Measurements from ENCODE around the gene DEFB129. TPM values are rescaled to one million over a fixed set of nuclear protein-coding genes. Genes with fewer than 3 reads are reported as not detected.
"Not testable (repeated sequence)": the region's sequence is repeated elsewhere in the genome, so short reads cannot be mapped to it uniquely, and the experiment has no call there.

The DEFB129 gene
- total RNA-seq, result not detected

- Mint-ChIP-seq H3K4me3 (no peak within 1 kb of the TSS), H3K36me3 (ENCODE audit: low read depth) (no peaks in the 10 kb centered on the region), H3K27ac (no peak within 1 kb of the TSS), H3K4me1 (ENCODE audit: low read depth) (peaks cover 27% of the 10 kb centered on the region), H3K27me3 (ENCODE audit: low read depth) (peaks cover 17% of the 10 kb centered on the region), H3K9me3 (ENCODE audit: insufficient read depth) (no peaks in the 10 kb centered on the region)
- POLR2A ChIA-PET, result interaction anchor here (0.6 to 1.1 kb wide), 3 partner anchors 11 to 102 kb away, joined by 3 to 4 read pairs (median 3); no protein-coding TSS in a partner anchor
- DNase-seq, result no peak
- ATAC-seq, result no peak
- CTCF ChIA-PET, result interaction anchor here (1.1 to 3.0 kb wide), 8 partner anchors 11 to 419 kb away, joined by 3 to 19 read pairs (median 6); no protein-coding TSS in a partner anchor
These were observed at the start of gene DEFB129 for GRCh38 chr20:226958-227357. DEFB129 (plus strand) TSS chr20:227258; CDS start chr20:227289, 31 bp downstream.

GRCh38 chr20:184288-184687, 42.8 kb upstream of the DEFB129 start:
- Mint-ChIP-seq H3K4me1 (ENCODE audit: low read depth) (peaks cover 14% of the 10 kb centered on the region), H3K9me3 (ENCODE audit: insufficient read depth) (peaks cover 17% of the 10 kb centered on the region), H3K27ac (no peak overlapping the region), H3K4me3 (no peak overlapping the region), H3K27me3 (ENCODE audit: low read depth) (peaks cover 58% of the 10 kb centered on the region), H3K36me3 (ENCODE audit: low read depth) (peaks cover 10% of the 10 kb centered on the region)
- ChIA-PET POLR2A (no interaction called here), CTCF (no interaction called here)
- DNase-seq (no peak), ATAC-seq (no peak)

GRCh38 chr20:187733-188132, 39.3 kb upstream of the DEFB129 start:
- peaks cover 17% of the 10 kb centered on the region for H3K9me3 Mint-ChIP-seq (ENCODE audit: insufficient read depth)
- H3K27ac Mint-ChIP-seq, result no peak overlapping the region
- ChIA-PET CTCF (no interaction called here), POLR2A (no interaction called here)
- peaks cover 10% of the 10 kb centered on the region for H3K36me3 Mint-ChIP-seq (ENCODE audit: low read depth)
- ATAC-seq (no peak), DNase-seq (no peak)
- H3K27me3 Mint-ChIP-seq (ENCODE audit: low read depth), result peaks cover 60% of the 10 kb centered on the region
- H3K4me1 Mint-ChIP-seq (ENCODE audit: low read depth), result peaks cover 14% of the 10 kb centered on the region
- no peak overlapping the region for H3K4me3 Mint-ChIP-seq

GRCh38 chr20:189611-190010, 37.4 kb upstream of the DEFB129 start, which contains the start of gene DEFB128:
DEFB128 (minus strand) TSS chr20:189711; CDS start chr20:189623, 88 bp downstream.
- Mint-ChIP-seq H3K4me1 (ENCODE audit: low read depth) (peaks cover 5% of the 10 kb centered on the region), H3K27me3 (ENCODE audit: low read depth) (peaks cover 44% of the 10 kb centered on the region), H3K36me3 (ENCODE audit: low read depth) (peaks cover 4% of the 10 kb centered on the region), H3K9me3 (ENCODE audit: insufficient read depth) (peaks cover 4% of the 10 kb centered on the region), H3K27ac (no peak within 1 kb of the TSS), H3K4me3 (no peak within 1 kb of the TSS)
- POLR2A ChIA-PET, result no interaction called here
- CTCF ChIA-PET, result interaction anchor here (1.0 kb wide), 1 partner anchor 77 kb away, joined by 4 read pairs; no protein-coding TSS in a partner anchor
- ATAC-seq (no peak), DNase-seq (no peak)

- no peak for ATAC-seq
- CTCF ChIA-PET, result no interaction called here
- POLR2A ChIA-PET, result no interaction called here
These were observed 28.8 kb upstream of the DEFB129 start for GRCh38 chr20:198225-198624.

GRCh38 chr20:199996-200395, 27.1 kb upstream of the DEFB129 start:
- Mint-ChIP-seq H3K27me3 (ENCODE audit: low read depth) (peaks cover 15% of the 10 kb centered on the region), H3K27ac (no peak overlapping the region), H3K4me3 (no peak overlapping the region), H3K36me3 (ENCODE audit: low read depth) (no peaks in the 10 kb centered on the region), H3K9me3 (ENCODE audit: insufficient read depth) (no peaks in the 10 kb centered on the region), H3K4me1 (ENCODE audit: low read depth) (no peaks in the 10 kb centered on the region)
- ATAC-seq (no peak), DNase-seq (no peak)
- CTCF ChIA-PET, result interaction anchor here (1.2 kb wide), 1 partner anchor 66 kb away, joined by 3 read pairs; no protein-coding TSS in a partner anchor
- POLR2A ChIA-PET, result no interaction called here

More at GRCh38 chr20:198225-198624, 28.8 kb upstream of the DEFB129 start:
- Mint-ChIP-seq H3K27me3 (ENCODE audit: low read depth) (peaks cover 7% of the 10 kb centered on the region), H3K27ac (no peak overlapping the region), H3K9me3 (ENCODE audit: insufficient read depth) (no peaks in the 10 kb centered on the region), H3K36me3 (ENCODE audit: low read depth) (no peaks in the 10 kb centered on the region), H3K4me1 (ENCODE audit: low read depth) (no peaks in the 10 kb centered on the region), H3K4me3 (no peak overlapping the region)
- DNase-seq, result no peak

GRCh38 chr20:203630-204029, 23.4 kb upstream of the DEFB129 start:
- DNase-seq; H3K9me3 Mint-ChIP-seq (ENCODE audit: insufficient read depth); ATAC-seq; H3K4me1 Mint-ChIP-seq (ENCODE audit: low read depth); POLR2A ChIA-PET; H3K36me3 Mint-ChIP-seq (ENCODE audit: low read depth); H3K4me3 Mint-ChIP-seq; H3K27ac Mint-ChIP-seq: not testable (repeated sequence)
- H3K27me3 Mint-ChIP-seq (ENCODE audit: low read depth), result peaks cover 13% of the 10 kb centered on the region
- CTCF ChIA-PET, result interaction anchor here (1.1 kb wide), 1 partner anchor 63 kb away, joined by 3 read pairs; no protein-coding TSS in a partner anchor

- no peak overlapping the region for H3K4me3 Mint-ChIP-seq
- CTCF ChIA-PET, result interaction anchor here (1.0 to 3.3 kb wide), 6 partner anchors 10 to 122 kb away, joined by 4 to 31 read pairs (median 10); no protein-coding TSS in a partner anchor
- DNase-seq (peak; percentile 34), ATAC-seq (peak; percentile 82)
- no peak overlapping the region for H3K27ac Mint-ChIP-seq
- H3K36me3 Mint-ChIP-seq (ENCODE audit: low read depth), result no peaks in the 10 kb centered on the region
- POLR2A ChIA-PET, result no interaction called here
- H3K9me3 Mint-ChIP-seq (ENCODE audit: insufficient read depth), result no peaks in the 10 kb centered on the region
- peaks cover 14% of the 10 kb centered on the region for H3K27me3 Mint-ChIP-seq (ENCODE audit: low read depth)
- H3K4me1 Mint-ChIP-seq (ENCODE audit: low read depth), result no peaks in the 10 kb centered on the region
These were observed 18.0 kb upstream of the DEFB129 start for GRCh38 chr20:208942-209566.

GRCh38 chr20:210809-211502, 16.1 kb upstream of the DEFB129 start:
- POLR2A ChIA-PET, result interaction anchor here (0.7 kb wide), 1 partner anchor 55 kb away, joined by 3 read pairs; no protein-coding TSS in a partner anchor
- no peak for ATAC-seq
- Mint-ChIP-seq H3K36me3 (ENCODE audit: low read depth) (no peaks in the 10 kb centered on the region), H3K27ac (no peak overlapping the region), H3K9me3 (ENCODE audit: insufficient read depth) (no peaks in the 10 kb centered on the region), H3K4me1 (ENCODE audit: low read depth) (no peaks in the 10 kb centered on the region), H3K27me3 (ENCODE audit: low read depth) (peaks cover 7% of the 10 kb centered on the region), H3K4me3 (no peak overlapping the region)
- CTCF ChIA-PET, result interaction anchor here (1.4 to 3.3 kb wide), 3 partner anchors 9 to 120 kb away, joined by 5 to 22 read pairs (median 11); no protein-coding TSS in a partner anchor
- no peak for DNase-seq

GRCh38 chr20:214383-214782, 12.7 kb upstream of the DEFB129 start:
- ChIA-PET POLR2A (no interaction called here), CTCF (interaction anchor here (1.5 to 1.9 kb wide), 3 partner anchors 44 to 52 kb away, joined by 4 to 9 read pairs (median 7); no protein-coding TSS in a partner anchor)
- ATAC-seq (no peak), DNase-seq (no peak)
- Mint-ChIP-seq H3K27me3 (ENCODE audit: low read depth) (peaks cover 10% of the 10 kb centered on the region), H3K36me3 (ENCODE audit: low read depth) (no peaks in the 10 kb centered on the region), H3K4me1 (ENCODE audit: low read depth) (no peaks in the 10 kb centered on the region), H3K4me3 (no peak overlapping the region), H3K9me3 (ENCODE audit: insufficient read depth) (no peaks in the 10 kb centered on the region), H3K27ac (no peak overlapping the region)

GRCh38 chr20:215796-216195, 11.3 kb upstream of the DEFB129 start:
- Mint-ChIP-seq H3K4me1 (ENCODE audit: low read depth) (no peaks in the 10 kb centered on the region), H3K27me3 (ENCODE audit: low read depth) (peaks cover 19% of the 10 kb centered on the region), H3K27ac (no peak overlapping the region), H3K36me3 (ENCODE audit: low read depth) (no peaks in the 10 kb centered on the region), H3K9me3 (ENCODE audit: insufficient read depth) (no peaks in the 10 kb centered on the region), H3K4me3 (no peak overlapping the region)
- ATAC-seq (no peak), DNase-seq (no peak)
- CTCF ChIA-PET, result interaction anchor here (0.7 to 1.9 kb wide), 3 partner anchors 22 to 50 kb away, joined by 3 to 9 read pairs (median 4); no protein-coding TSS in a partner anchor
- POLR2A ChIA-PET, result no interaction called here

GRCh38 chr20:217266-217665, 9.8 kb upstream of the DEFB129 start:
- ATAC-seq, result no peak
- ChIA-PET POLR2A (no interaction called here), CTCF (interaction anchor here (1.5 kb wide), 1 partner anchor 49 kb away, joined by 10 read pairs; no protein-coding TSS in a partner anchor)
- no peaks in the 10 kb centered on the region for H3K4me1 Mint-ChIP-seq (ENCODE audit: low read depth)
- H3K9me3 Mint-ChIP-seq (ENCODE audit: insufficient read depth), result no peaks in the 10 kb centered on the region
- peaks cover 22% of the 10 kb centered on the region for H3K27me3 Mint-ChIP-seq (ENCODE audit: low read depth)
- H3K36me3 Mint-ChIP-seq (ENCODE audit: low read depth), result no peaks in the 10 kb centered on the region
- no peak for DNase-seq
- H3K27ac Mint-ChIP-seq, result no peak overlapping the region
- no peak overlapping the region for H3K4me3 Mint-ChIP-seq

All from activated CD8-positive, alpha-beta T cell treated with anti-CD3 and anti-CD28 coated beads, Interleukin-2, amount 10 ng/mL, durations not matched to agents 7 days and 5 days (primary cell).